ENCODE data around the gene POLRMT.
"Not testable (repeated sequence)": the region's sequence is repeated elsewhere in the genome, so short reads cannot be mapped to it uniquely, and the experiment has no call there.

POLRMT gene

GRCh38 chr19:633068-633785 is at the start of gene POLRMT:
Gene POLRMT (minus strand): TSS chr19:633537. CDS start chr19:633512, 25 bp downstream.
- peak; percentile 100 for DNase-seq (ENCODE audit: low read depth, low spot score)

- DNase-seq (ENCODE audit: low read depth, low spot score) = no peak
These were observed 49.5 kb upstream of the POLRMT start for GRCh38 chr19:682678-683320.

GRCh38 chr19:681029-682019 is 48.0 kb upstream of the POLRMT start:
- DNase-seq (ENCODE audit: low read depth, low spot score) = no peak

- peak; percentile 99 for DNase-seq (ENCODE audit: low read depth, low spot score)
These were observed 47.1 kb upstream of the POLRMT start for GRCh38 chr19:680287-681028.

GRCh38 chr19:679418-680286 is 46.3 kb upstream of the POLRMT start:
- DNase-seq (ENCODE audit: low read depth, low spot score) = peak; percentile 84

- no peak for DNase-seq (ENCODE audit: low read depth, low spot score)
These were observed 45.6 kb upstream of the POLRMT start for GRCh38 chr19:678791-679388.

- peak; percentile 41 for DNase-seq (ENCODE audit: low read depth, low spot score)
These were observed 44.5 kb upstream of the POLRMT start for GRCh38 chr19:677601-678436.

- peak; percentile 95 for DNase-seq (ENCODE audit: low read depth, low spot score)
These were observed 43.9 kb upstream of the POLRMT start for GRCh38 chr19:677201-677600.

GRCh38 chr19:676339-677105 is 43.2 kb upstream of the POLRMT start, which contains the start of gene FSTL3:
Gene FSTL3 (plus strand): TSS chr19:676392. CDS start chr19:676424, 32 bp downstream.
- DNase-seq (ENCODE audit: low read depth, low spot score) = peak; percentile 69

GRCh38 chr19:676007-676338 is 42.6 kb upstream of the POLRMT start:
- DNase-seq (ENCODE audit: low read depth, low spot score) = no peak

GRCh38 chr19:674282-675151 is 41.2 kb upstream of the POLRMT start:
- no peak for DNase-seq (ENCODE audit: low read depth, low spot score)

- DNase-seq (ENCODE audit: low read depth, low spot score) = no peak
These were observed 37.3 kb upstream of the POLRMT start for GRCh38 chr19:670609-671075.

- peak; percentile 20 for DNase-seq (ENCODE audit: low read depth, low spot score)
These were observed 35.5 kb upstream of the POLRMT start for GRCh38 chr19:668675-669434.

- not testable (repeated sequence) for DNase-seq (ENCODE audit: low read depth, low spot score)
These were observed 33.7 kb upstream of the POLRMT start for GRCh38 chr19:666985-667573.

- DNase-seq (ENCODE audit: low read depth, low spot score) = peak; percentile 93
These were observed 31.6 kb upstream of the POLRMT start for GRCh38 chr19:664913-665443.

GRCh38 chr19:663682-664117 is 30.4 kb upstream of the POLRMT start:
- no peak for DNase-seq (ENCODE audit: low read depth, low spot score)

All from astrocyte of the hippocampus (primary cell).